IPS-11a (cell line): ENCODE data around the gene NDP.
"Not testable (repeated sequence)": the region's sequence is repeated elsewhere in the genome, so short reads cannot be mapped to it uniquely, and the experiment has no call there.

Source experiments
- H3K4me3 ChIP-seq: one replicate; pipeline ENCODE4 v1.5.1; 2013; ENCODE audit warnings: low read depth, low read length, control low read depth

NDP gene

DNA sequence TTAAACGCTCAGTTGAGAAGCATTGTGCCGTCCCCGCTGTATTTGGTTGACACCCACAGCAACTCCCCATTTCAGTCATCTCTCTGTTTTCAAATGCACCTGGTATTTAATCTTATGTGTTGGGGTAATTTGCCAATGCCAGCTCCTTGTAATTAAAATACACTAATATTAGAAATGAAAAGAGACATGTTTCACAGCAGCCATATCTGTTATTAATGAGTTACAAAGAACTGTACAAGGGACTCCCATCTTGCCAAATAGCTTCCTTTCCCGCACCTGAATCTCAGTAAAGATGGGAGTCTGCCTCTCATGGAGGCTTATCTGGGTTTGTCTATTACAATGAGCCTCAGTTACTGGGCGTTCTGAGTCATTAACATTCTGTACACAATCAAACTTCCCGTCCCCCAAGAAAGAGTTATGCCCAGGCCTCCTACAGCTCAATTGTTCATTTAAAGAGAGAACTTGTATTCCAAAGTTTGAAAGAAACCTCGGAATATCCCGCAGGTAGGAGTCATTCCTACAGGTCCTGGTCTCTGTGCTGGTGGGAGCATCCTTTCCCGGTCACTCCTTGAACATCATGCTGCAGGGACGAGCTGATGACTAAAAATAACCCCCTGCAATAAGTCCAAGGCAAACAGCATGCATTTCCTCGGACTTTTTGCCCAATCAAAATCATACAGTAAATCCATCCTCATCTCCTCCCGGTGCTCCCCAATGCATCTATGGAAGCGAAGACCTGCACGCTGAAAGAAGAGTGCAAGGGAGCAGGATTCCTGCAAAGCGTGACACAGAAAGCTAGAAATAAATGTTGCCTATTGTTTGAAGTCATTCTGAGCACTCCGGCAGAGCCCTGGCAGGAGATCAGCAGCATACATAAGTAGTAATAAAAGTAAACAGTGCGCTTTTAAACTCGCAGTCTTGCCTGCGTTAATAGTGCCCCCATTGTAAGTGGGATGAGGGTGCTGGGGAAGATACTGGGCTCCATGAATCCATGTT is 926 bp downstream of the NDP start:
- no peak overlapping the region for H3K4me3 ChIP-seq

DNA sequence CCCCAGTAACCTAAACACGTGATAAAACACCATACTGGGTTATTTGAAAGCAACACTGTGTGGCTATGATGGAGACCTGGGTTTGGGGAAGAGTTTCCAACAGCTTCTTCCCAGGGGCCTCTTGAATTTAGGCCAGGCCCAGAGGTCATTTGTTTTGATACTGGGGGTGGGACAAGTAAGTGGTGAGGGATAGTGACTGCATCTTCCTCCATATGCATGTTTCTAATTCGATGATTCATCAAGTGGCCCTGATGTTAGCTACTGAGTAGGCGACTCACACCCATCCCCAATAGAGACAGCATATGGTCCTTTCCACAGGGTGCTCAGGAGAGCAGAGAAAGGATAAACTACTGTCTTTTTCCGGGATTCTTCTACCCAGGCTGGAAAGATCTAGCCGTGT is 2.7 kb downstream of the NDP start:
- H3K4me3 ChIP-seq = no peak overlapping the region

DNA sequence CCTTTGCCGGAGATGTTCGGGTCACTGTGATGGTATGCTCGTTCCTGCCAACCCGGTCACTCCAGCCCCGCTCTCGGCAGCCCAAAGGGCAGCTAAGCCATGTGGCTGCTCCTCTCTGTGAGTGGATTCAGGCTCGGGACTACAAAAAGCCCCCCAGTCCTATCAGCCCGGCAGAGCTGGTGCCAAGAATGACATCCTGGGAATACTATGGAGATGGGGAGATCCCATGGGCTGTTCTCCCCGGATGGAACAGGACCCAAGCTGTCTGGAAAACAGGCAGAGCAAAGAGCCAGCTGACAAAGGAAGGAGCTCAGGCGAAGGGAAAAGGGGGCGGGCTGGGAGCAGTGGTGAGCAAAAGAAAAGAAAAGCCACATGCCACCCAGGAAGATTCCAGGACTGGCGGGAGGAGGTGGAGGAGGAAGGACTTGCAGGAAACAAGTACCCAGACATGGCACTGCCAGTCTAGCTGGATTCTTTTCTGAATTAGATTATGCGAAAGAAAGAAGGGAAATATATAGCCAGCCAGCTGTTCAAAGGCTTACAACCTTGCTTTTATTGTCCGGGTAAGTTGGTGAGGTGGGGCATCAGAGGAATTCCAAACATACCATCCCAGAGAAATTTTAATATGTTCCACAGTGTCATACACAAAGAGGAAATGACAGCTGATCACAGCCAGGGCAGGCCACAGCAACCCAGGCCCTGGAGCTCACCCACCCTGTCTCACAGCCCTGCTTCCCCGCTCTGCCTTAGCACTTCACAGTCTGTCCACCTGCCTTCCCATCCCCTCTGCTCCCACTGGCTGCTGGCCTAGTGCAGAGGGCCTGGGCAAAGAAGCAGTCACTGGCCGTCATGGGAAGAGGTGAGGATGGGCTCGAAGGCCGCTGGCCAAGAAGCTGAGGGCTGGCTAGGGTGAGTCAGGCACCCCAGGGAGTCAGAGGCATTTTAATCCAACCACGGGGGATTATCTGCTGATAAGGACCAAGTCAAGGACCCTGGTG is 3.4 kb downstream of the NDP start:
- no peak overlapping the region for H3K4me3 ChIP-seq

DNA sequence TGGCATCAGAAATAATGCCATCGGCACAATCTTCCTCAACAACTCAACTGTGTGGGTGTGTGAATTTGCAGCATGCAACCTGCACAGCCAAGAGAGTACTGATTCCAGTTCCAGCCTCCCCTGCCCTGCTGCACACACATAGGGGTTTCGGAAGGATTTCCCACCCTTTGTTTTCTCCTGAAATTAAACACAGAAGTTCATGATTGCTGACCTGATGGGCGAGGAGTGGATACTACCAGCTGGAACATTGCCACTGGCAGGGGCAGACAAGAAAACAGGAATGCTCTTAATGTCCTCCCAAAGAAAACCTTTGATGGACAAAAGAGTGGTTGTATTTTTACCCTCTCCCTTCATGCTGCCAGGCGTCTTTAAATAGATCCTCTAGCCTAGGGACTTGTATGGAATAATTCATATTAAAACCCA is 4.8 kb downstream of the NDP start:
- no peak overlapping the region for H3K4me3 ChIP-seq

DNA sequence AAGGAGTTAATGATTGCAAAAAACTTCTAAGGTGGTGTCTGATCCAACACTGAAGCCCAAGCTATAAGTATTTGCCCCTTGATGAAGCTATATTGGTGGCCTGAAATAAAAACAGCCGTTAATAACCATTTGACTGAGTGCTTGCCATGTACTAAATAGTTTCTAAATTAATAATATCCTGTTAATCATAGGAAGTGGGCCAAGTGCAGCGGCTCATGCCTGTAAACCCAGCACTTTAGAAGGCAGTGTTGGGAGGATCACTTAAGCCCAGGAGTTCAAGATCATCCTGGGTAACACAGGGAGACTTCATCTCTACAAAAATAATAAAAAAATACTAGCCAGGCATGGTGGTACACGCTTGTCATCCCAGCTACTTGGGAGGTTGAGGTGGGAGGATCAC is 8.3 kb downstream of the NDP start:
- no peak overlapping the region for H3K4me3 ChIP-seq

DNA sequence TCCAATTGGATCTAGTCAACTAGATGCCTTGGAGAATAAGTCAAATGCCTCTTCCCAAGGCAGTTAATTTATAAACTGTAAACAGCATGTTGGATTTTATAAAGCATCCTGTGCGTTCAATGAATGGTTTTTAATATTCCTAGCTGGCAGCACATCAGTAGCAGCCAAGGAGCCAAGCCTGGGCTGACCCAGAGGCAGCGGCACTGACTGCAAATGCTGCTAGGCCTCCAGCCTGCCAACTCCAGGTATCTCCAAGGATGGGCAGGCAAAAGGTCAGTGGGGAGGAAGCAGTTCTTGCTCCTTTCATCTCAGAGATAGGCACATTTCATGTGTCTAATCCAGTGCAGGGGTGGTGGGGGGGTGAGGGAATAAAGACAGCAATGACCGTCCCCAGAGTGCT is 9.5 kb downstream of the NDP start:
- no peak overlapping the region for H3K4me3 ChIP-seq

DNA sequence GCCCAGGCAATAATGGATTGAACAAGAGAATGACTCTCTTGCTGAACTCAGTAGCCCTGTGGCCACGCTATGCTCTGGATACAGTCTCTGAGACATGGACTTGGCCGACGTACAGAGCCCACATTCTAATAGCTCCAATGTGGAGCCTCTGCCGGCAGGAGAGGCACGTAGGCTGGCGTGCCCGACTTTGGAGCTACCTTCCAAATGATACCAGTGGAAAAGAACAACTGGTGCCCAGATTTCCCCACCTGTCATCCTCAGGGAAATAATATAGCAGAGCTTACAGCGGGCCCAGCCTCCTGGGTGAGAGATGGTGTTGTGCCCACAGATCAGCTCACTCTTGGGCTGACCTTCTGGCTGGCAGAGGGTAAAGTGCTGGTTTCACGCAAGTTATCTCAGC is 10.6 kb downstream of the NDP start:
- no peak overlapping the region for H3K4me3 ChIP-seq

DNA sequence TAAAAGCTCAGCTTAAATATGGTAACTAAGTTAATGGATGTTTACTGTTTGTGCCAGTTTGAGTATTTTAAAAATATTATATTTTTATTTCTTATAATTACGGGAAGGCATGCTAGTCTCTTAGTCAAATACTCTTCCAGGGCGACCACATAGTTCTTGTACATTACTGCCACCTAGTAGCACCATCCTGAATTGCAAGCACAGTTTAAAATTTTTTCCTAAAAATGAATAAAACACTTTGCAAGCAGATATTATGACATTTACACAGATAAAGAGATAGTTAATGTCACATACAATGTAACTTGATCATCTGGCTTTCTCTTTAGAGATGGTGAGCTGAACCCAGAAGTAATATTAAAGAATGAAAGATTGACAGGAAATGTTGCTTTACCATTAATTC is 11.5 kb downstream of the NDP start:
- H3K4me3 ChIP-seq = no peak overlapping the region

DNA sequence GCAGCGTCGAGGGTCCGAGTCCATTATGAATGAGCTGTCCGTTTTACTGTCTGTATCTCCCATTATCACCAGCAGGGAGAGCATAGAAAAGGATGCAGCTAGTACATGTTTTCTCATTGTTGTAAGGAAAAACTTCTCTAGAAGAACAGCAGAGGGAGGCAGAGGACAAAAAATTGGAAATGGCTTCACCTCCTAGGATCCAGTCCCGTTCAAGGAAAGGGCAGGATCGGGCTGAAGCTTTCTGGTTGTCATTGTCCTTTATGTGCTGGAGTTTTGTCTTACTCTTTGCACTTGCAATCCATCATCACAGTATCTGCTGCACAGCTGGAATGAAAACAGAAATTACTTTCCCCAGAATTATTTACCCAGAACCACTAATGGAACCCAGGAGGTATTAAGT is 14.7 kb downstream of the NDP start:
- H3K4me3 ChIP-seq = no peak overlapping the region

DNA sequence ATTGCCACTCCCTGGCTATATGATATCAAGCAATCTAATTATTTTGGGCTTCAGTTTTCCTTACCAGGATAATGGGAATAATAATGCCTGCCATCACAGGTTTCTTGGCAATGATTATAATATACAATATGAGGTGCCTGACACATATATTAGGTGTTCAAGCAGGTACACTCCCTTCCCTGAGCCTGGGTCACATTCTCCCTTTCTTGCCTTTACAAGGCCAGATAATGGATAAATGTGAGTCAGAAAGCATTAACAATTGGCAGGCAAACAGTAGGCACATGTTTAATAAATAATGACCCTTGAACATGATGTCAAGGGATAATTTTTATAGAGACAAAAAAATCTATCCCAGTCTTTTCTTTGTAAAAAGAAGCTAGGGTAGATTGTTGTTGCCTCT is 17.2 kb downstream of the NDP start:
- H3K4me3 ChIP-seq = no peak overlapping the region

DNA sequence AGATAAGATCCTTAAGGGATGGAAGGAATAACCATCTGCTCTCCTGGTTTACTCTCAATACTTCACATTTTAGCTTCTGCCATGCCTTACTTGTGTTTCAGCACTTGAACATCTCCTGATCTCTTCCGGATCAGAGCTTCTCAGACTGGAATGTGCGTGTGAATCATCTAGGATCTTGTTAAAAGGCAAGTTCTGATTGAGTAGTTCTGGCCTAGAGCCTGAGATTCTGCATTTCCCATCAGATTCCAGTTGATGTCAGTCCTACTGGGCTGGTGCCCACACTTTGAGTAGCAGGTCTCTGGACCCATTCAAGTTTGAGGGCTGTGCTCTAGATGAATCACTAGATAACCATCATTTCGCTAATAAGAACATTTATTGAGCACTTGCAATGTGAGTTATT is 20.0 kb downstream of the NDP start:
- H3K4me3 ChIP-seq = no peak overlapping the region

DNA sequence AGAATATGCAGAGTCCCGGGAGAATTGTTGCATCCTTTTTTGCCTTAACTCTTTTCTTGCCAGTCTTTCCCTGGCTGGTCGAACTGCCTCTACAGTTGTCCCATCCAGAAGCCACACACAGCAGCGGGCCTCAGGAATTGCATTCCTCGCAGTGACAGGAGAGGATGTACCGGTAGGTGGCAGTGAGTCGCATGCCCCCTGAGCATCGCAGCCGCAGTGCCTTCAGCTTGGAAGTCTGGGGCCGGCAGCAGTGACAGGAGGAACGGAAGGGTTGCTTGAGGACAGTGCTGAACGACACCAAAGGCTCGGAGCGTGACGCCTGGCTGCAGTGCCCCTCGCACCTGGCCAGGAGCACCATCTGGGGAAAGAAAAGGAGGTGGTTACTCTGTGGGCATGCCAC is 23.5 kb downstream of the NDP start:
- no peak overlapping the region for H3K4me3 ChIP-seq

DNA sequence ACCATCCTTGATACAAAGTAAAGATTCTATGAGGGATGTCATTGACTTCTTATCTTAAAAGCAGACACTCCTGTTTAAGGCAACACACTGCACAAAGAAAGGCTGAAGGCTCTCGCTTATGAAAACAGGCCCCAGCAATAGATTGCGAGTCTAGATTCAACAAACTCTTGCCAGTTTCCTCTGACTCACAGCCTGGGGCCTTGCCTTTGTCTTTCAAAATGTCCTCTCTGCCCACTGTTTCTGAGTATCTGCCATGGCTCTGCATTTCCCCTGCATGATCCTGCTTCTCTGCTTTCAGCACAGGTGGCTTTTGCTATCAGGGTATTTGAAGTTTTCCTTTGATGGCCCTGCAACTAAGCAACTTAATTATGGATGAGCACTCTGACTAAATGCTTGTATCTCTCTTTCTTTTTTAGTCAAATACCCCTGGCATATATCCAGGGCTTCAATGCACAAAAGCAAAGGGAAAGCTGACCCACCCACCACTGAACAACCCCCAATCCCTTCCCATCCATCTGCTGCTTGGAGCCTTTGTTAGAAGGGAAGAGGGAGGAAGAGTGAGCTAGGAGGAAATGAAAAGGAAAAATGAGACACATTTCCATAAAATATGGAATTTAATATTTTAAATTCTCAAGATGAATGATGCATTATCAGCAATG is 32.2 kb downstream of the NDP start:
- no peak overlapping the region for H3K4me3 ChIP-seq

DNA sequence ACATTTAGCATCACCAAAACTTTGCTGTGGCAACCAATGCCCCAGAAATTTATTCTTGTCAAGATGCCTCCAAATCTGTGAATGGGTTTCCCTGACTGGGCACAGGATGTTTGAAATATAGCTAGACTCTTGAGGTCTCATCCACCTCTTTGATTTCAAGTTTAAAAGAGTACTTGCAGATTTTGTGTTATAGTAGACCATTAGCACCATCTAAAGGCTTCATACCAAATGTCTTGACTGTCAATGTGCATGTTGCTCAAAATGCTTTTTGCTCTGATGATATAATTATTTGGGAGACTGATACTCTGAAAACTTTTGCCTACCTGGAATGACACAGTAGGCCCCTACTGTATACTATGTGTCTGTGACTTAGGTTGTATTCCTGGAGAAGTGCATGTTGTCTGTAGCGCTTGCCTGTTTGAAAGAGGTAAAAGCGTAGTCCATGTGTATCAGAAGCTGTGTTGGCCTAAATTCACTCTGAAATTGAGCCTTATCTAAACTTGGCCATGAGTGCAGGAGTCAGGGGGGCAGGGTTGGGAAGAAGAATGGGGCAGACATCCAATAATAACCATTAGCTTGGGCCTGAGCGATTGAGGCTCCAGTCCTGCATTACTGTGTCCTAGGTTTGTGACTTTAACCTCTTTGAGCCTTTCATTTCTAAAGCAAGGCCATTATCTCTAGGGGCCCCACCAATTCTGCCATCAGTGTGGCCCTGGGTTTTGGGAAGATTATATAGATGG is 33.8 kb downstream of the NDP start:
- H3K4me3 ChIP-seq = no peak overlapping the region

DNA sequence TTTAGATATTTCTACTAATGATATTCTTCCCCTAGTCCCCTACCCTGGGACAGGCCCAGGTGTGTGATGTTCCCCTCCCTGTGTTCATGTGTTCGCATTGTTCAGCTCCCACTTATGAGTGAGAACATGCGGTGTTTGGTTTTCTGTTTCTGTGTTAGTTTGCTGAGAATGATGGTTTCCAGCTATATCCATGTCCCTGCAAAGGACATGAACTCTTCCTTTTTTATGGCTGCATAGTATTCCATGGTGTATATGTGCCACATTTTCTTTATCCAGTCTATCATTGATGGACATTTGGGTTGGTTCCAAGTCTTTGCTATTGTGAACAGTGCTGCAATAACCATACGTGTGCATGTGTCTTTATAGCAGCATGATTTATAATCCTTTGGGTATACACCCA is 51.2 kb downstream of the NDP start:
- H3K4me3 ChIP-seq = not testable (repeated sequence)

DNA sequence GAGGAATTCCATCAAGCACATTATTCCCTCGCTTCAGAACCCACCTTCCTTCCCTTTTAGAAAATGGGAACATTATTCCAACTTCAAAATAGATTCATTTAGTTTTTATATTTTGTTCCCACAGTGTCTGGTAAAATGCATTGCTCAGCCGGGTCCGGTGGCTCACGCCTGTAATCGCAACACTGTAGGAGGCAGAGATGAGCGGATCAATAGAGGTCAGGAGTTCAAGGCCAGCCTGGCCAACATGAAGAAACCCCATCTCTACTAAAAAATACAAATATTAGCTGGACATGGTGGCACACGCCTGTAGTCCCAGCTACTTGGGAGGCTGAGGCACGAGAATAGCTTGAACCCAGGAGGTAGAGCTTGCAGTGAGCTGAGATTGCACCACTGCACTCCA is 62.4 kb downstream of the NDP start:
- not testable (repeated sequence) for H3K4me3 ChIP-seq

DNA sequence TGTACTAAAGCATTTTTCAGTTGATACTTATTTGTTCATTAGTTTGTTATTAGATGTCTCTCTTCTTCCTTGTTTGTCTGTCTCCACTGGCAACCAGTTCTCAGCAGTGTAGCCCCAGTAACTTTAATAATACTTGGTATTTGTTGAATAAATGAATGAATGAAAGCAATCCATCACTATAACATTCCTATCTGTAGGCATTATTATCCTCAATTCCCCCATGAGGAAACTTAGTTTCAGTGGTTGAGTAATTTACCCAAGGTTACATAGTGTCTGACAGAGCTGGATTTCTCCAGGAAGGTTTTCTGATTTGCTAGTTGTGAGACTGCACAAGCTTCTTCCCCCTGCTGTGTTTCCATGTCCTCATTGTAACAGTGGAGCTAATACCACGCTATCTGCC is 63.2 kb downstream of the NDP start:
- H3K4me3 ChIP-seq = no peak overlapping the region

DNA sequence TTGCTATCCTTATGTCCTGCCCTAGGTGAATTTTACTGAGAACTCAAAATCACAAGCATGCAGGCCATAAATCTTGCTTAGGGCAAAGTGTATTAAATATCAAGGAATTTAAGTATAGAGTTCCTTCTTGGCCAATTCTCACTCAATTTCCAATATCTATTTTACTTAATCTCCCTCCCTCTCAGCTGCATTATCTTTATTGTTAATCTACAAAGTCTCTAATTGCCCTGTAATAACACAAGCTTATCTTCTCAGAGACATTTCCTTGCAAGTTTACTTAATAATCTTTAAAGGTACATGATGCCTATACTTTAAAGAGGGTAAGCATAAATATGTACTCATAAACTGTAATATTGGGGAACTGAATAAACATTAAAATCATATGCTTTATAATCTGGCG is 64.0 kb downstream of the NDP start:
- H3K4me3 ChIP-seq = no peak overlapping the region

DNA sequence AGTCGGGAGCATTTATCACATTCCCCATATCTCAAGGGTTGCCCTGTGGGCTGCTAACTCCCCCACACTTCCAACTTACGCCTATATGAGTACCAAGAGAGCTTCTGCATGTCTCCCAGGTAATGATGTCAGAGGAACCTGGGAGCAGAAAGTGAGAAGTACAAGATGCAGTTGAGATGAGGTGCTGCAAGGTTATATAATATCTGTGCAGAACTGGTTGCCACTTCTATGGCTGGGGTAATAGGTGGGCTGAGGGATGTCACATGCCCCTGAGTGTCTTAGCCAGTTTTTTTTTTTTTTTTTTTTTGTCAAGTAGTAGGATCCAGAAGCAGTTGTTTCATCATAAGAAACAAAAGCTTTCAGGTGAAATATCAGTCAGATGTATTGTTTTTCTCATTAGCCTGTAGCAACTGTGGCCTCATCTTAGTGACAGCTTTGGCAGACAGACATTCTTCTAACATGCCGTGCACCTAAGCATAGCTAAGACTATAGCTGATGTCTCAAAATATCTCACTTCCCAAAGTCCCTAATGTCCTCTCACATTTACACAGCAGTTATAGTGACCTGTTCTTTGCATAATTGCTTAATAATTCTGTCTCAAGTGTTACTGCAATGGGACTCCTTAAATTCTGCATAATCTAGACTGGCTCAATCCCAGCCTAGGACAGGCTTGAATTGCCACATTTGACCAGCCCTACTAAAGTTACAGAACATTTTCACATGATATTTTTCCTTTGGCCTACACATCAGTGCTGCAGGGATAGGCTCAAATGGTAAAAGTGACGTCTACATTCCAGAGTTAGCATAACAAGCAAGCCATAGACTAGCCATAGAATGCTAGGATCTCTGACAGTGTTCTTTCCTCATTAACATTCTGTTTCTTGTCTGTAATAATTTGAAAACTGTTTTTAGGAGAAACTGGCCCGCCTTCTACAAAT is 73.0 kb downstream of the NDP start:
- H3K4me3 ChIP-seq = no peak overlapping the region
